Activated gamma-delta T cell (primary cell): ENCODE measurements around the gene TRMT13.
A peak's percentile ranks its signal among the peaks of the same experiment; 100 is the strongest.

ENCODE experiments used
- DNase-seq: peaks from one replicate; lab custom pipeline; 2025; lab: John Stamatoyannopoulos, UW
- total RNA-seq, 2 donors: gene quantifications; one replicate each; lab custom pipeline; 2026; lab: John Stamatoyannopoulos, UW

TRMT13 gene
- total RNA-seq, result 41.1 to 46.5 reads per million in 2 donors

GRCh38 chr1:100132566-100133477 lies at the start of gene TRMT13, which contains the start of gene SASS6:
Gene TRMT13, plus strand, starts transcription at chr1:100133163. Its CDS starts 6 bp downstream, at chr1:100133169.
Gene SASS6, minus strand, starts transcription at chr1:100132930. Its CDS starts 116 bp downstream, at chr1:100132814.
- DNase-seq, result peak; percentile 52

- DNase-seq, result no peak
Measured at GRCh38 chr1:100087396-100087795, 45.6 kb upstream of the TRMT13 start.

GRCh38 chr1:100089082-100089481 lies 43.9 kb upstream of the TRMT13 start:
- DNase-seq, result no peak

- no peak for DNase-seq
Measured at GRCh38 chr1:100090471-100090870, 42.5 kb upstream of the TRMT13 start.

- DNase-seq, result no peak
Measured at GRCh38 chr1:100100202-100100601, 32.8 kb upstream of the TRMT13 start.

GRCh38 chr1:100101564-100101963 lies 31.4 kb upstream of the TRMT13 start:
- DNase-seq, result no peak

- no peak for DNase-seq
Measured at GRCh38 chr1:100107696-100108095, 25.3 kb upstream of the TRMT13 start.

- no peak for DNase-seq
Measured at GRCh38 chr1:100109554-100110066, 23.4 kb upstream of the TRMT13 start.

- DNase-seq, result no peak
Measured at GRCh38 chr1:100115524-100115923, 17.4 kb upstream of the TRMT13 start.

- no peak for DNase-seq
Measured at GRCh38 chr1:100122177-100122576, 10.8 kb upstream of the TRMT13 start.

GRCh38 chr1:100127226-100127625 lies 5.7 kb upstream of the TRMT13 start:
- DNase-seq, result no peak

GRCh38 chr1:100130552-100131077 lies 2.3 kb upstream of the TRMT13 start:
- DNase-seq, result no peak

GRCh38 chr1:100131623-100132022 lies 1.3 kb upstream of the TRMT13 start:
- no peak for DNase-seq

- no peak for DNase-seq
Measured at GRCh38 chr1:100134872-100135271, 1.9 kb downstream of the TRMT13 start.

- DNase-seq, result no peak
Measured at GRCh38 chr1:100137602-100138001, 4.6 kb downstream of the TRMT13 start.

- no peak for DNase-seq
Measured at GRCh38 chr1:100141192-100141591, 8.2 kb downstream of the TRMT13 start.

- DNase-seq, result no peak
Measured at GRCh38 chr1:100142343-100142742, 9.4 kb downstream of the TRMT13 start.

- no peak for DNase-seq
Measured at GRCh38 chr1:100145116-100145515, 12.2 kb downstream of the TRMT13 start.

GRCh38 chr1:100146958-100147357 lies 14.0 kb downstream of the TRMT13 start:
- no peak for DNase-seq

- DNase-seq, result no peak
Measured at GRCh38 chr1:100147875-100148274, 14.9 kb downstream of the TRMT13 start.

- no peak for DNase-seq
Measured at GRCh38 chr1:100151679-100152078, 18.7 kb downstream of the TRMT13 start.

- no peak for DNase-seq
Measured at GRCh38 chr1:100152271-100152670, 19.3 kb downstream of the TRMT13 start.

GRCh38 chr1:100162881-100163280 lies 29.9 kb downstream of the TRMT13 start:
- DNase-seq, result no peak
